ENCODE data around the gene SFRP5.

SFRP5 gene

GRCh38 chr10:97788552-97789442 lies 17.0 kb upstream of the SFRP5 start:
- DNase-seq (ENCODE audit: low read depth in 1 of 2, low spot score in 1 of 2), result no peak

- DNase-seq (ENCODE audit: low read depth in 1 of 2, low spot score in 1 of 2), result no peak
Observed at GRCh38 chr10:97785731-97786130, 13.9 kb upstream of the SFRP5 start.

GRCh38 chr10:97785231-97785630 lies 13.4 kb upstream of the SFRP5 start:
- DNase-seq (ENCODE audit: low read depth in 1 of 2, low spot score in 1 of 2), result no peak

- DNase-seq (ENCODE audit: low read depth in 1 of 2, low spot score in 1 of 2), result no peak
Observed at GRCh38 chr10:97784200-97784810, 12.5 kb upstream of the SFRP5 start.

- no peak for DNase-seq (ENCODE audit: low read depth in 1 of 2, low spot score in 1 of 2)
Observed at GRCh38 chr10:97782455-97783228, 10.8 kb upstream of the SFRP5 start.

GRCh38 chr10:97781618-97782331 lies 10.0 kb upstream of the SFRP5 start:
- DNase-seq (ENCODE audit: low read depth in 1 of 2, low spot score in 1 of 2), result no peak

DNA sequence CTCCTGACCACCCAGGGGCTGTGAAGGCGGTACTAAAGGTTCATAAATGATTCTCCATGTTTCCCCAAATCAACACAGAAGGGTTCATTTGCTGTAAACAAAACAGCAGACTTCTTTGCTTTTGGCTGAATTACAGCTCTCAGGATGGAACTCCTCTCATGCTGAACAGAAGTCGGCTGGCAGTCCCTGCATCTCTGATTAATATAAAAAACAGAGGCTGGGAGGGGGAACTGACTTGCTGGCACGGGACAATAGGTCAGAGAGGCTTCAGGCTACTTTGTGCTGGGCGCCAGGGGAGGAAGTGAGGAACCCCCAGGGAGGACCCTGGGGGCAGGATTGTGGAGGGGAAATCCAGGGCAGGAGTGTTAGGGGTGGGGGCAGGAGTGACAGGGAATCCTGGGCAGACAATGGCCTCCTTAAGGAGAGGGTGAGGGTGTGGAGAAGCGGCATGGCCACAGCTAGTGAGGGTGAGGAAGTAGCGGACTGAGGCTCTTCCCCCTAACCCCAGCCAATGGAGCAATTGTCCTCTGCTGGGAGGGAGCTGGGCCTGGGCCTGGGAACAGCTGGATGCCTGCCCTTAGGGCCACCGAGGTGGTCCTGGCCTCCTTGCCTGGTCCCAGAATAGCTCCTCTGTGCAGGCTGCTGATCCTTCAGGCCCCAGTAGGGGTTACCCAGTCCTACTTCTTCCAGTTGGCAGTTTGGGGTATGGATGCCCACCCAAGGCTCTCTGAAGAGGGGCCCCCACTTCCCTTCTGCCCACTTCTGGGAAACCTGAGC lies 9.2 kb upstream of the SFRP5 start:
- DNase-seq (ENCODE audit: low read depth in 1 of 2, low spot score in 1 of 2), result no peak

DNA sequence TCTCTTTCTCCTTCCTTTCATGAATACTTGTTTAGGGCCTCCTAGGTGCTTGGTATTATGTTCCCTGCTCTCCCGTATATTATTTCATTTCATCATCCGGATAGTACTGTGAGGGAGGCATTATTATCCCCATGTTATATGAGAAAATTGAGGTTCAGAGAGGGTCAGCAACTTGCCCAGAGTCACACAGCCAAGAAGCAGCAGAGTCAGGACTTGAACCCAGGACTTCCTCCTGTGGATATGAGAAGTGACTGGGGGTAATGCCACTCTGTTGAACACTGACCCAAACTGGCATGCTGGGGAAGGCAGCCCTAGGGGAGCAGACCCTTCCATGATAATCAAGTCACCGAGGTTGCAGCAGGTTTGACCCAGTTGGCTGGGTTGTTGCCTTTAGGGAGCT lies 8.2 kb upstream of the SFRP5 start:
- DNase-seq (ENCODE audit: low read depth in 1 of 2, low spot score in 1 of 2), result no peak

- no peak for DNase-seq (ENCODE audit: low read depth in 1 of 2, low spot score in 1 of 2)
Observed at GRCh38 chr10:97779492-97779891, 7.7 kb upstream of the SFRP5 start.

DNA sequence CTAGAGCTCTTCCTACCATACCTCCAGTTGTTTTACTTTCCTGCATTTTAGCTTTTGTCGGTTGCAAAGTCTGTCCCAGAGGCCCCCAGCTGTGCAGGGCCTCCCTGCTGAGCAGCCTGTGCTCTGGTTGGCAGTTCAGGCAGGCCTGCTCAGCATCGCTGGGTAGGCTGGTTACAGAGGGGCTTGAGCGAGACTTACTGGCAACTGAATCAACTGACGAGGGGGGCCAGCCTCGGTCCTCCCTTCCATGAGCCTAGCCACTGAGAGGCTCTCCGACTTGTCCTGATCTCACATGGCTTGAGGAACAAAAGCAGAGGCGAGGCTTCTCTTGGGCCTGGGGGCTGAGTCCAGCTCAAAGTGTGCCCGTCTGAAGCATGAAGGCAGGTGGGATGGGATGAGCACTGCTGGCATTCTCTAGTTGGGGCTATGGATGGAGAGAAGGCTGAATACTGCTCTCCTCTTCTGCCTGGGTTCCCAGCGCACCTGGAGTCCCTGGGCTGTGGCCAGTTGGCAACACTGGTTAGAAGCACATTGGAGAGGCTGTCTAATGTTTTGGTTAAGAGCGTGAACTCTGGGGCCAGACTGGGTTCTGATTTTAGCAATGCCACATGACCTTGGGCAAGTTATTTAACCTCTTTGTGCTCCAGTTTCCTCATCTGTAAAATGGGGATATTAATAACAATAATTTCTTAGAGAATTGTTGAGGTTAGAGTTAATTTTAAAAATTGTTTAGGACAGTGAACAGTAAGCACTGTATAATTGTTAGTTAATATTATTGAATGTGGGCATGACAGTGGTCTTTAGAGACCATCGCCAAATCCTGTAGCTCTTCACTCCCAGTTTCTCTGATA lies 6.9 kb upstream of the SFRP5 start:
- no peak for DNase-seq (ENCODE audit: low read depth in 1 of 2, low spot score in 1 of 2)

GRCh38 chr10:97777143-97777542 lies 5.3 kb upstream of the SFRP5 start:
- no peak for DNase-seq (ENCODE audit: low read depth in 1 of 2, low spot score in 1 of 2)

- DNase-seq (ENCODE audit: low read depth in 1 of 2, low spot score in 1 of 2), result no peak
Observed at GRCh38 chr10:97774811-97775294, 3.1 kb upstream of the SFRP5 start.

- DNase-seq (ENCODE audit: low read depth in 1 of 2, low spot score in 1 of 2), result no peak
Observed at GRCh38 chr10:97773096-97773495, 1.3 kb upstream of the SFRP5 start.

GRCh38 chr10:97771055-97771891 lies 526 bp downstream of the SFRP5 start:
- no peak for DNase-seq (ENCODE audit: low read depth in 1 of 2, low spot score in 1 of 2)

DNA sequence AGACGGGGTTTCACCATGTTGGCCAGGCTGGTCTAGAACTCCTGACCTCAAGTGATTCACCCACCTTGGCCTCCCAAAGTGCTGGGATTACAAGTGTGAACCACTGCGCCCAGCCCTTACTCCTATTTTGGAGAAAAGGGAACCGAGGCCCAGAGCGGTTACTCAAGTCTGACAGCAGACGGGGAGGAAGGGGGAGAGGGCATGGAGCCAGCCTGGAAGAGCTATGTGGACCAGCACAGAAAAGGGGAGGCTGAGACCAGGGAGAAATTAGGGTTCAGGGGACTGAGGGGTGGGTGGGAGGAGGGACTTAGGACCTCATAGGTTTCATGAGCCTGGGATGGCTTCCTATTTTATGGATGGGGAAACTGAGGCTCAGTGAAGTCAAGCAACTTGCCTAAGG lies 1.5 kb downstream of the SFRP5 start:
- no peak for DNase-seq (ENCODE audit: low read depth in 1 of 2, low spot score in 1 of 2)

GRCh38 chr10:97768322-97769315 lies 3.2 kb downstream of the SFRP5 start:
- DNase-seq (ENCODE audit: low read depth in 1 of 2, low spot score in 1 of 2), result no peak

Measured in activated T-helper 1 cell treated with anti-CD3 and anti-CD28 coated beads, Interleukin-2, amount 50 U/mL, for 16 hours (primary cell).